Ascending aorta (tissue), 2 donors: ENCODE data around the gene EIF2AK3. TPM values are rescaled to one million over a fixed set of nuclear protein-coding genes. Genes with fewer than 3 reads are reported as not detected.

Experiments
- DNase-seq, 2 donors: peaks; one replicate each; pipeline ENCODE4 v3.0.0-alpha.2; 2019; ENCODE audit warnings: low spot score in 2 of 2
- H3K27ac ChIP-seq, 2 donors: fragments of 200-600 bp; sonication (generic); one replicate each; pipeline ENCODE4 v1.5.1; 2016 to 2017; ENCODE audit warnings: mild to moderate bottlenecking in 1 of 2
- H3K27me3 ChIP-seq: fragments of 200-600 bp; sonication (generic); one replicate; pipeline ENCODE4 v1.5.1; 2017
- H3K36me3 ChIP-seq, 2 donors: fragments of 200-600 bp; sonication (generic); one replicate each; pipeline ENCODE4 v1.5.1; 2016
- H3K4me1 ChIP-seq, 2 donors: fragments of 200-600 bp; sonication (generic); one replicate each; pipeline ENCODE4 v1.5.1; 2016 to 2017; ENCODE audit warnings: mild to moderate bottlenecking in 1 of 2
- H3K4me3 ChIP-seq, 2 donors: fragments of 200-600 bp; sonication (generic); one replicate each; pipeline ENCODE4 v1.5.1; 2016 to 2017; ENCODE audit warnings: mild to moderate bottlenecking in 1 of 2
- H3K9me3 ChIP-seq, 2 donors: fragments of 200-600 bp; sonication (generic); one replicate each; pipeline ENCODE4 v1.5.1; 2016
- CTCF ChIP-seq, 3 experiments: fragments of 200-600 bp in 2 of 3; fragments of 450-650 bp in 1 of 3; sonication (generic) in 2 of 3; IDR thresholded peaks; one replicate each; pipeline ENCODE4 v1.5.1; 2016 to 2019; ENCODE audit warnings: antibody characterized with exemption in 3 of 3, mild to moderate bottlenecking in 1 of 3, moderate library complexity in 1 of 3
- intact Hi-C: fragments of 100-400 bp; cut with DNase I; formaldehyde crosslinking; loops from one replicate; pipeline ENCODE4 v1.15.1; 2023
- total RNA-seq: library from RNA; depleted of rRNA; stranded (reverse); fragments of >200 nt; gene quantifications from one replicate; pipeline ENCODE4 v1.1.0, GENCODE V29; 2016

The EIF2AK3 gene
- total RNA-seq, 1 donor from 2014 or later: 6.5 TPM

- Histone ChIP-seq H3K4me3 (no peak overlapping the region), H3K36me3 (no peaks in the 10 kb centered on the region), H3K9me3 (peaks cover 0 to 2% of the 10 kb centered on the region in 2 donors), H3K27me3 (no peaks in the 10 kb centered on the region), H3K27ac (no peak overlapping the region), H3K4me1 (no peaks in the 10 kb centered on the region)
- TF ChIP-seq CTCF (IDR thresholded peaks at IDR 0.05): no peak
- no peak for DNase-seq
- intact Hi-C loops: no loop called here
Observed at GRCh38 chr2:88641330-88641729, 14.1 kb upstream of the EIF2AK3 start.

- intact Hi-C loops: no loop called here
- TF ChIP-seq CTCF (IDR thresholded peaks at IDR 0.05): no peak
- Histone ChIP-seq H3K27me3 (no peaks in the 10 kb centered on the region), H3K9me3 (peaks cover 0 to 2% of the 10 kb centered on the region in 2 donors), H3K4me1 (no peaks in the 10 kb centered on the region), H3K4me3 (no peak overlapping the region), H3K36me3 (no peaks in the 10 kb centered on the region), H3K27ac (no peak overlapping the region)
- no peak for DNase-seq
Observed at GRCh38 chr2:88639865-88640264, 12.6 kb upstream of the EIF2AK3 start.

GRCh38 chr2:88638743-88639142 lies 11.5 kb upstream of the EIF2AK3 start:
- Histone ChIP-seq H3K27ac (no peak overlapping the region), H3K36me3 (no peaks in the 10 kb centered on the region), H3K9me3 (peaks cover 0 to 2% of the 10 kb centered on the region in 2 donors), H3K4me3 (no peak overlapping the region), H3K4me1 (no peaks in the 10 kb centered on the region), H3K27me3 (no peaks in the 10 kb centered on the region)
- no peak for DNase-seq
- TF ChIP-seq CTCF (IDR thresholded peaks at IDR 0.05): no peak
- intact Hi-C loops: no loop called here

GRCh38 chr2:88638123-88638650 lies 10.9 kb upstream of the EIF2AK3 start:
- intact Hi-C loops: no loop called here
- no peaks in the 10 kb centered on the region for H3K27me3 ChIP-seq
- H3K36me3 ChIP-seq: no peaks in the 10 kb centered on the region
- H3K27ac ChIP-seq: no peak overlapping the region
- H3K4me1 ChIP-seq: no peaks in the 10 kb centered on the region
- DNase-seq: no peak
- H3K9me3 ChIP-seq: peaks cover 0 to 2% of the 10 kb centered on the region in 2 donors
- TF ChIP-seq CTCF (IDR thresholded peaks at IDR 0.05): no peak
- no peak overlapping the region for H3K4me3 ChIP-seq

GRCh38 chr2:88637464-88637863 lies 10.2 kb upstream of the EIF2AK3 start:
- intact Hi-C loops: no loop called here
- Histone ChIP-seq H3K4me1 (no peaks in the 10 kb centered on the region), H3K36me3 (no peaks in the 10 kb centered on the region), H3K27ac (no peak overlapping the region), H3K9me3 (peaks cover 0 to 2% of the 10 kb centered on the region in 2 donors), H3K4me3 (no peak overlapping the region), H3K27me3 (no peaks in the 10 kb centered on the region)
- no peak for DNase-seq
- TF ChIP-seq CTCF (IDR thresholded peaks at IDR 0.05): no peak

GRCh38 chr2:88636026-88636425 lies 8.8 kb upstream of the EIF2AK3 start:
- Histone ChIP-seq H3K4me1 (no peaks in the 10 kb centered on the region), H3K9me3 (peaks cover 0 to 2% of the 10 kb centered on the region in 2 donors), H3K36me3 (no peaks in the 10 kb centered on the region), H3K27me3 (no peaks in the 10 kb centered on the region), H3K27ac (no peak overlapping the region), H3K4me3 (no peak overlapping the region)
- intact Hi-C loops: no loop called here
- no peak for DNase-seq
- TF ChIP-seq CTCF (IDR thresholded peaks at IDR 0.05): no peak
